Left renal pelvis (tissue), 4 donors: ENCODE results near the gene RPLP2. TPM values are rescaled to one million over a fixed set of nuclear protein-coding genes. Genes with fewer than 3 reads are reported as not detected.

Experiments
- DNase-seq, 4 donors: peaks; one replicate each; pipeline ENCODE4 v3.0.0-alpha.2; 2013; ENCODE audit warnings: low read depth in 4 of 4, low spot score in 3 of 4
- polyA plus RNA-seq, 4 donors: library from polyadenylated mRNA; unstranded; fragments of 120-200 nt; gene quantifications; one replicate each; pipeline ENCODE4 v1.2.1, GENCODE V29; 2013; ENCODE audit not compliant: insufficient read length in 4 of 4

Gene RPLP2
- polyA plus RNA-seq, 4 donors, result 912 to 1,248 (median 1,002) TPM

DNA sequence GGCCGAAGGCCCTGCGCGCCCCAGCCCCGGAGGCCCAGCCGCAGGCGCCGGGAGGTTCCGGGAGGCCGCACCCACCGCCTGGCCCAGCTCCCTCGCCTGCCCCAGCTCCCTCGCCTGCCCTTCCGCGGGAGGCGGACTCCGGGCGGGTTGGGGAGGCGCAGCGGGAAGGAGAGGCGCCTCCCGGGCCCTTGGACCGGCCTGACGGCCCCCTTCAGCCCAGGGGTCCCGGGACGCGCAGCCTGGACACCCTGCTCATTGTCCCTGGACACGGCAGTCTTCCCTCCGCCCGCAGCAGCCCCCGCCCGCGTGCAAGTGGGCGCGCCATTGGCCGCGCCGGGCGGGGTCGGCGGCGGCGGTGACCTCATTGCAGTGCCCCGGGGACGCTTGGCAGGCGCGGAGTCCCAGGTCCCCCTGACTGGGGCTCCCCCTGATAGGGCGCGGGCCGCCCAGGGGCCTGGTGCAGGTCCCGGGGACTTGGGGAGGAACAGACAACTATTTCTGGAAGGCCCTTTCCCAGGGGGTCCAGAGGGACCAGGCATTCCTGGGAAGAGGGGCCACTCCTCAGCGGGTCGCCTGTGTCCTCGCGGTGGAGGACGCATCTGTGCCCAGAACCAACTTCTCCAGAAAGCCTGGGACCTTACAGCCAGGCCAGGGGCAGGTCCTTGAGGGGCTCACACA lies 23.5 kb downstream of the RPLP2 start:
- DNase-seq, result no peak

DNA sequence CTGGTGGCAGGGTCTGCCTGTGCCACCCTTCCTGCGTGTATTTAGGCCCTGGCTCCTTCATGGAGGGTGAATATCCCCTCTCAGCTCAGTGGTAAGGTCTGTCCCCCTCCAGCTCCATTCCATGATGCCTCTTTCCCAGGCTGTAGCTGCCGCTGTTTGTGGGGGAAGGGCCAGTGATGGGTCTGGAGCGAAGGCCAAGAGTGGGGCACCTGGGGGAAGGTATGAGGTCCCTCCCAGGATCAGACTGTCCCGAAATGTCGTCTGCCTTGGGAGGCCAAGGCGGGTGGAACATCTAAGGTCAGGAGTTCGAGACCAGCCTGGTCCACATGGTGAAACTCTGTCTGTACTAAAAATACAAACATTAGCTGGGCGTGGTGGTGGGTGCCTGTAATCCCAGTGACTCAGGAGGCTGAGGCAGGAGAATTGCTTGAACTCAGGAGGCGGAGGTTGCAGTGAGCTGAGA lies 24.1 kb downstream of the RPLP2 start:
- DNase-seq, result no peak

DNA sequence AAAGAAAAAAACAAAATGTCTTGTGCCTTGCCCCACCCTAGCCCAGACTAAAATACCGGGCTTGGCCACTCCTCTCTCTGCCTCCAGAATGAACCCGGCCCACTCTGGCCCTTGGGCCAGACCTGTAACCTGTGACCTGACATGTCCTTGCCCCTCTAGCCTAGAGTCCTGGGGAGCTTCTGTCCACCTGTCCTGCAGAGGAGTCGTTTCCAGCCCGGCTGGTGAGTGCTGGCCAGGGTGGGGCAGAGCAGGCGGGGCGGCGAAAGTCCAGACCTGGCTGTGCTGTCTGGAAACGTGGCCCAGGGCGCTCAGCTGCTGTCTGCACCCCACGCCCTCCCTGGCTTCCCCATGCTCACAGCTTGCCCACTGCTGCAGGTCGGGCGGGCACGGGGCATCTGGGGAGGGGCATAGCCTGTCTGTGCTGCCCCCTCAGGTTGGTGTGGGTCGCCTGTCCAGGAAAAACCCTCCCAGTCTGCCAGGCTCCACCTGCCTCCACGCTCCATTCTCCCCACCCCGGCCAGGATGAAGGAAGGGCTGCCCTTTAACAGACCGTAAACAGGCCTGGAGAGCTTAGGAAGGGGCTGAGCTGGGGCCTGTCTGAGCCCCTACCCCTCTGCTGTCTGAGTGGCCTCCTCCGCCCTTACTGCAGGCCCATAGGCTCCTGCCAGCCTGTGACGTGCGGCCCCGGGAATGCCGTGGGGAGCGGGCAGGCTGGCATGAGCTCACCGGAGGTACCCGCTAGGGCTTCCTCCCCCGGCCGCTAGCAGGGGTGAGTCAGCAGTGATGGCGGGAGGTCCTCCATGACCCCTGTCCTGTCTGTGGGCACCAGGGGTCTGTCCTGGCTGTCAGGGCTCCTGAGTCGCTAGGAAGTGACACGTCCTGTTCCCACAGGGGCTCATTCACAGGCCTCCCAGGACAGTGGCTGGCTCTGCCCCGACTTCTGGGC lies 24.9 kb downstream of the RPLP2 start:
- no peak for DNase-seq

DNA sequence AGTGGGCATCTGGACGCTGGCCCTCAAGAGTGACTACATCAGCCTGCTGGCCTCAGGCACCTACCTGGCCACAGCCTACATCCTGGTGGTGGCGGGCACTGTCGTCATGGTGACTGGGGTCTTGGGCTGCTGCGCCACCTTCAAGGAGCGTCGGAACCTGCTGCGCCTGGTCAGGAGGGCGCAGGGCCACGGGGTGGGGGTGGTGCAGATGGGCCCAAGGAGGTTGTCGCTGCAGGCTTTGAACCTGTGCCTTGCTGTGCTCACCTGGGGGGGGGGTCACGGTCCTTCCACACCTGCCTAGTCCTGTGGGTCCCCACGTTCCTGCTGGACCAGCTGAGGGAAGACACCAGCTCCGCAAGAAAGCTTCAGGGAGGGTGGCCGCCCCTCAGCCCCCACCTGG lies 26.5 kb downstream of the RPLP2 start:
- DNase-seq, result no peak

DNA sequence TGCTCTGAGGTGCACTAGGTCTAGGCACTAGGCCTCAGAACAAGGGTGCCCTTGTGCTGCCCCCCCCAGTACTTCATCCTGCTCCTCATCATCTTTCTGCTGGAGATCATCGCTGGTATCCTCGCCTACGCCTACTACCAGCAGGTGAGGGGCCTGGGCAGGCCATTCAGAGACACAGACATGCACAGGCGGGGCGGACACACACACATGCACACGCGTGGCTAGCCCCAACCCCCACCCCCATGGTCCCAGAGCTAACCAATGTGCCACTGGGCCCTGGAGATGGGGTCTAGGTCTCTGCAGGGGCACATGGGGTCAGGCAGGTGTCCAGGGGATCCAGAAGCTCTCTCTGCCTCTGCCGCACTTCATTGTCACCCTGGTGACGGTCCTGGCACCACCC lies 26.9 kb downstream of the RPLP2 start:
- no peak for DNase-seq

DNA sequence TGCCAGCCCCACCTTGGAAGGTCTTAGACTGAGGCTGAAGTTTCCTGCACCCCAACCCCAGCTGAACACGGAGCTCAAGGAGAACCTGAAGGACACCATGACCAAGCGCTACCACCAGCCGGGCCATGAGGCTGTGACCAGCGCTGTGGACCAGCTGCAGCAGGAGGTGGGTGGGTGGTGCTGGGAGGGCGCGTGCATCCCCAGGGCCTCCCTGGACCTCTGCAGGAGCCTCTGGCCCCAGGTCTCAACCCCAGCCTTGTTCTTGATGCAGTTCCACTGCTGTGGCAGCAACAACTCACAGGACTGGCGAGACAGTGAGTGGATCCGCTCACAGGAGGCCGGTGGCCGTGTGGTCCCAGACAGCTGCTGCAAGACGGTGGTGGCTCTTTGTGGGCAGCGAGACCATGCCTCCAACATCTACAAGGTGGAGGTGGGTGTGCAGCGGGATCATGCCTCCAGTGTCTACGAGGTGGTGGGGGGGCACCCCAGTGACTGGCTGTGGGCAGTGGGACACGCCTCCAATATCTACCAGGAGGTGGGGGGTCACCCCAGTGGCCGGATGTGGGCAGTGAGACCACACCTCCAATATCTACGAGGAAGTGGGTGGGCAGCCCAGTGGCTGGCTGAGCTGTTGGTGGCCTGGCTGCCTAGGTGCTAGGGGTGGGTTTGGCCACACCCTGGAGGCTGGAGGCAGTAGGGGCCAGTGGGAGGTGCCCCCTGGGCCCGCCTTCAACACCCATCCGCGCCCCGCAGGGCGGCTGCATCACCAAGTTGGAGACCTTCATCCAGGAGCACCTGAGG lies 27.6 kb downstream of the RPLP2 start:
- DNase-seq, result no peak

DNA sequence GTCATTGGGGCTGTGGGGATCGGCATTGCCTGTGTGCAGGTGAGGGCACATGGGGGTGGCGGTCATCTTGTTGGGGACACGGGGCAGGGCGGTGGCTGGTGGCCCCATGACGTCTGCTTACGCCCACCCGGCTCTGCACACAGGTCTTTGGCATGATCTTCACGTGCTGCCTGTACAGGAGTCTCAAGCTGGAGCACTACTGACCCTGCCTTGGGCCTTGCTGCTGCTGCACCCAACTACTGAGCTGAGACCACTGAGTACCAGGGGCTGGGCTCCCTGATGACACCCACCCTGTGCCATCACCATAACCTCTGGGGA lies 28.2 kb downstream of the RPLP2 start:
- DNase-seq, result no peak

DNA sequence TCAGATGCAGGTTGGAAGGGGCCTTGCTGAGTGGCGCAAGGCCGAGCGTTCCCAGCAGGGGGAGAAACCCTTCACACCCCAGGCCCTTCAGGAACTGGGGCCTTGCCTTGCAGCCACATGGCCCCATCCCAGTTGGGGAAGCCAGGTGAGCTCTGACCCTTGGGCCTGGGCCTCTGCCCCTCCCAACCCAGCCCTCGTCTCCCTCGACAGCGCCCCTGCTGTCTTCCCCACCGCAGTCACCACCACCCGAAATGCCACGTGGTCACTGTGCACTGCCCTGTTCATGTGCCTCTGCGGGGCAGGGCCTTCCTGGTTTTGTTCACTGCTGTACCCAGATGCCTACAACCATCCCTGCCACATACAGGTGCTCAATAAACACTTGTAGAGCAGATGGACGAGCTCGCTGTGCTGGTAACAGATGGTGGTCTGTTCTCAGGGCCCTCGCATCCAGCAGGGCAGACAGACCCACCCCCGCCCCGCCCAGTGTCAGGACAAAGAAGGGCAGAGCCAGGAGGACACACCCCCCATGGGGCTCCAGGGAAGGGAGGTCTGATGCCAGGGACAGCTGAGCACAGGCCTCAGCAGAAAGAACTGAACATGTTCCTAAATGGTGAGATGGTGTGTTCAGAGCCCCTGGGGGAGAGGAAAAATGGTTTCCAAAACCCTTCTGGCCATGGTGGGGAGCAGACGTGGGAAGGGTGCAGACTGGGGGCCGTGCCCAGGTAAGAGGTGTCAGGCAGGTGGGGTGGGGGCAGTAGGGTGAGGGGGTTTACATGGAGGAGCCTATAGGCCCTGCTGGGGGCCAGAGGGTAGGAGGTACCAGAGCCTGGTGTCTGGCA lies 28.9 kb downstream of the RPLP2 start:
- no peak for DNase-seq

DNA sequence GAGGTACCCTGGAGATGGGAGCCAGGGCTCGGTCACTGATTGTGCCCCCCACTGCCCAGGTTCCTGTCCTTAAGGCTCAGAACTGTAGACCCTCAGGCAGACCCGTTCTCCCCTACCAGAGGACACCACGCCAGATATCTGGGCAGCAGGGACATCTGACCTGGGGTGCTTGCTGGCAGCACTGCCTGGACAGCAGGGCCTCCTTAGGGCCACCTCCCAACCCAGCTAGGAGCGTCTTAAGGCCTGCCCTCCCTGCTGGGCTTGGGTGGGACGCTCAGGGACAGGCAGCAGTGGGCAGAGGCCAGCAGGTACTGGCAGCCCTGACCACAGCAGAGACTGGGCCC lies 29.5 kb downstream of the RPLP2 start:
- no peak for DNase-seq

DNA sequence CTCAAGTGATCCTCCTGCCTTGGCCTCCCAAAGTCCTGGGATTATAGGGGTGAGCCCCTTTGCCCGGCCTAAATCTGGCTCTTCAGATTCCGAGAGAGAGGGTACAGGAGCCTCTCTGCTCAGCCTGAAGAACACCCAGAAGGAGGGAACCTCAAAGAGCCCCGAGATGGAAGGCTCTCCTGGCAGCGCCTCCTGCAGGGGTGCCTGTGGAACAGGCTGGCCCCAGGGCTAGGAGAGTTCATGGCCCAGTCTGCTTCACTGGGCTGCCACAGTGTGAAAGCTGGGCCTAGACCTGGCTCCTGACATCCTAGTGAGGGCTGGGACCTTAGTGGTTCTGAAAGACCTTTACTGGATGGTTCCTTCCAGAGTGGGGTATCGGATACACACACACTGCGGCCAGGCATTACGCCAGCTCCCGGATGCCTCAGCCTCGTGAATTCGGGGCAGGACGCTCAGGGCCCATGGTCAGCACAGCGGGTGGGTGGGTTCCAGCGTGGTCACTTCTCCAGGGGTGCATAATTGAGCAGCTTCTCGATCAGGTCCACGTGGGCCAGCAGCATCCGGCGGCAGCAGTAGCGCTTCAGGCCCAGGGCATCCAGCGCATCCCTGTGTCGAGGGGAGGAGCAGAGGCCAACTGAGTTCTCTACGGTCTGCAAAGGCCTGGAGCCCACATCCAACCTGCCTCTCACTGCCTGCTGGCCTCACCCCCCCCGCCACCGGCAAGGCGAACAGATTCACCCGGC lies 30.3 kb downstream of the RPLP2 start:
- no peak for DNase-seq

DNA sequence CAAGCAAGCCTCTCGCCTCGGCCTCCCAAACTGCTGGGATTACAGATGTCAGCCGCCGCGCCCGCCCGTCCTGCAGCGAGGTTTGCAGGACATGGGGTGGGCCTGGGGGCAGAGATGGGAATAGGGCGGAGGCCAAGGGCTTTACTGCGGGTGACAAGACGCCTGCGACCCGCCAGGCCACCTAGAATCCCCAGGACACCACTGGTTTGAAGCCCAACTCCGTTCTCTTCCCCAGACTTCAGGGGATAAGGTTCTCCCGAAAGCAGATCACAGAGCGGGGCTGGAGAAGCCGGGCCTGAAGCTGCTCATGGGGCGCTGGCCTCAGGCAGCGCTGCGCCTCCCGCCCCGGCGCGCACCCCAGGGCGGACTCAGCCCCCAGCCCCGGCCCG lies 32.2 kb downstream of the RPLP2 start:
- no peak for DNase-seq

DNA sequence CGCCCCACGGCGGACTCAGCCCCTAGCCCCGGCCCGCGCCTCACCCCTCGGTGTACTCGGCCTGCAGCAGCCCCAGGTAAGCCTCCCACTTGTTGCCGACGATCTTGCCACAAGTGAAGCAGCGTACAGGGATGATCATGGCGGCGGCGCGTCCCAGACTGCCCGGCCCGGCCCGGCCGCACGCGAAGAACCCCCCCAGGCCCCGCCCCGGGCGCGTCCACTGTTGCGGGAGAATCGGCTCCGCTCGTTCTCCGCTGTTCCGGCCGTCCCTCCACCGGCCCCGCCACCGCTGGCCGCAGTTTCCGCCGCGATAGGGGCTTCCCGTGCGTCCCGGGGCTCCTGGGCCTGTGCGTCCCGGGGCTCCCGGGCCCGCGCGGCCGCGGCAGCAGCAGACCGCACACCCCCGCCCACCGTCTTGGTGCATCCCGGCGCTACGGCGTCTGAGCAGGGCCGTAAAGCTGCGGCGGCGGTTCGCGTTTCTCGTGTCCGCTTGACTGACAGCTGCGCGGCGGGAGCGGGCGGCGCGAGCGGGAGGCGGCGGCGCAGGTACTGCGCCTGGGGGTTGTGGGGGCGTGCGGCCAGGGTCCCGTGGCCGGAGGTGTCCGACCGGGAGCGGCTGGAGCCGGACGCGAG lies 32.7 kb downstream of the RPLP2 start, which contains the start of the genes POLR2L and TSPAN4:
POLR2L (minus strand) TSS at position 160 of the 633 bp plus-strand sequence; CDS start at position 139, 21 bp downstream.
TSPAN4 (plus strand) TSS at position 483 of the 633 bp plus-strand sequence. CDS start 7,453 bp downstream, outside the sequence.
- DNase-seq, result no peak

DNA sequence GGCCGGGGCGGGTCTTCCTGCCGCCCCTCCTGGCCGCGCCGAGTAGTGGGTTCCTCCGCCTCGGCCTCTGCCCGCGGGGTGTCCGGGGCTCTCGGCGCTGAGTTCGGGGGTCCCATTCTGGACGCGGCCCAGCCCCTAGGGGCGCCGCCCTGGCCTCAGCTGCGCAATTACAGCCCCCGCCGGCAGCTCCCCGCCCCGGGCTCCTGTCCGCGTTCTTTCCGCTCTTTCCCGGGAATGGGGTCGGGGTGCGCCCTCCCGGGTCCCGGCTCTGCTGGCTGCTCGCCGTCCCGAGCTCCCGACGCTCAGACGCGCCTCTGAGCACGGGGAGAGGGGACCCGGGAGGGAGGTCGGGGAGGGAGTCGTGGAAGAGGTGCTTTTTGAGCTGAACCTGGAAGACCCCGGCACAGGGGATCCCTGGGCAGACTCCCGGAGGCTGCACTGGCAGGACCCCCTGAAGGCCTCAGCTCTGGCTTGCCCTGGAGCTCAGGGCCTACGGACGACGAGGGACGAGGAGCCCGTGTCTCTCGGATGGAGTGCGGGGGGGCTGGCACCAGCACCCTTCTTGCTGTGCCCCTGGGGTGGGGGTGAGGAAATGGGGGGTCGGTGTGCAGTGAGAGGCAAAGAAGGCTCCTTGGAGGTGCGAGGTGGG lies 33.4 kb downstream of the RPLP2 start:
- DNase-seq, result no peak

DNA sequence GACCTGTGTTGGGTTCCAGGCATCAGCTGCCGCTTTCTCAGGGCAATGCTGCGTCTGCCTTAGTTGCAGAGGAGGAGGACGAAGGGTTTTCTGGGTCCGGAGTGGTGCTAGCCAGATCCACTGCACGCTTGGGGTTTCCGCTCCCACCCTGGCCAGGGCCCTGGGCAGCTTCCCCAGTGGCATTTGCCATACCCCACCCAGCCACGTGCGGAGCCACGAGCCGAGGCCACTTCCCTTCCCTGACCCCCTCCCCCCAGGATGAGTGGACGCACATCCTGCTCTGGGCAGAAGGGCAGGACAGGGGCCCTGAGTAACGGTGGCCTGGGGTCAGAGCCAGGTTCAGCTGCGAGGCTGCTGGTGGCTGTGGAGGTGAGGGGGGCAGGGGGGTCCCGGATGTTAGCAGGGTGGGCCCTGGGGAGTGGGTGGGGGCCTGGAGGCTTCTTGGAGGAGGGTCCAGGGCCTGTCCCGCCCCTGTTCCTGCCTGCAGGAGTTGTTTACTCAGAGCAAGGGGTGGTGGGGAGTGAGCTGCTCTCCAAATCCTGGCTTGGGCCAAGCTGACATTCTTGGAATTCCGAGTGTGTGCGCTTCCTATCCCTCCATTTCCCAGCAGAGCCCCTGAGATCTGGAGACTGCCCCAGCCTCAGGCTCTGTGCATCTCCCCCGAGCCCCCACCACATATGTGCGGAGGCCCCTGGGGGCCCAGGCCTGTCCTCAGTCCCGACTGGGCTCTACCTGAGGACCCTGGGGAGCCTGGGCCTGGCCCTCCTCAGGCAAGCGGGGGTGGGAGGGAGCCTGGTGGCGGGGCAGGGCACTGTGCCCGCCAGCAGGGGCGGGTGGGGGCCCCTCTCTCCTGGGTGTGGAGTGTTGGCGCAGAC lies 34.3 kb downstream of the RPLP2 start:
- no peak for DNase-seq

DNA sequence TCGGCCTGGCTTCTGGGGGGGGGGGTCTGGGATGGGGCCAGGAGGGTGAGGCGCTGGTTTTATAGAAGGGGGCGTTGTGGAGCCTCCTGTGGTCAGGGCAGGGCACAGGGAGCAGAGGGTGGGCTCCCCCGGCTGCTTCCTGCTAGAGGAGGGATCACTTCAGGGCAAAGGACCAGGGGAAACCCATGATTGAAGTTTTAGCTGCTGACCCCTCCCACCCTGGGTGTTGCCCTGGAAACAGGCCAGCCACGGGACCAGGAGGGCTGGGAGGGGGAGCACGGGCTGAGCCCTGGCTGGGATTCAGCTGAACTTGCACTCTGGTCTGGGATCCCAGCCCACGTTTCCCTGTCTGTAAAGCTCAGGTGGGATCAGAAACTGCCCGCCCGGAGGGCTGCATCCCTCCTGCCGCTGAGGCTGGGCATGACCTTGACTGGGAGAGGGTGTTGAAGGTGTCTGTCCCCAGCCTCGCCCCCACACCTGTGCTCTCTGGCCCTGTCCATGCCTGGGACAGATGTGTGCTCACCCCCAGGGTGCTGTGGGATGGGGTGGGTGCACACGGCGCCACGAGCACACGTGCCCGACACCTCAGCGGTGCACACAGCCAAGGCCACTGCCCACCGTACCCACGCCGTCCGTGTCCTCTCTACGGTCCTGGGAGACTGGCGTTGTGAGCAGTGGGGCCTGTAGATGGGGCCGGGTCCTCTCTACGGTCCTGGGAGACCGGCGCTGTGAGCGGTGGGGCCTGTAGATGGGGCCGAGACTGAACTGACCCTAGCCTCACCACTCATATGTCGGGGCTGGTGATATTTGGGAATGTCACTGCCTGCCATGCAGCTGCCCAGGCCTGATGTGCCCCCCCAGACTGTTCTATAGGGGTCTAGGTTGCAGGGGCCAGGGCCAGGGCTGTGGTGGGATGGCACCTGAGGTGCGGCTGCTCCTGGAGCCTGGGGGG lies 35.2 kb downstream of the RPLP2 start:
- DNase-seq, result peak in 1 of 4 donors; percentile 75

DNA sequence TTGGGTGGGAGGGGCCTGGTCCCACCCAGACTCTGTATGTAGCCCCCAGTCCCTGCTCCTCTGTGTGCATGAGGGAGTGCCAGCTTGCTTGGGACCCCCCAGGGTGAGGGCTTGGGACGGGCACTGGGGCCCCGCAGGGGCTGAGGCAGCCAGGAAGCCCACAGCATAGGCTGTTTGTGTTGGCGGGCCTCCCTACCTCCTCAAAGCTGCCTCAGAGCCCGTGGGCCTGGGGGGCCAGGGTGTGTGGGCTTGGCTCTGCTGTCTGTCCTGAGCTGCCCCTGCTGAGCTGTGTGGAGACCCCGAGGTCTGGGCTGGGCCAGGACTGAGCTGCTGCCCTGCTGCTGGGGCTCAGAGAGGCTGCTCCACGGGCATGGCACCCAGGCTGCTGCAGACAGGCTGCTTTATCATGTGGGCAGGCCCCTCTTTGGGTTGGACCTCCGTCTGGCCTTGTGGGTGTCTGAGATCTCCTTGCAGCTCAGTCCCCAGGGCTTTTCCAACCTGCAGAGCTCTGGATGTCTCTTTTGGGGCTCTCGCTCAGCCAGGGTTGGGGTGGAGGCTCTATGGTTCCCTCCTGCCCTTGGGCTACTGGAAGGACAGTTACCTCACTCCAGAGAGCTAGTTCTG lies 36.2 kb downstream of the RPLP2 start:
- no peak for DNase-seq
